IMR-90 (cell line): Measurements from ENCODE around the gene PI4KA. TPM values are rescaled to one million over a fixed set of nuclear protein-coding genes. Genes with fewer than 3 reads are reported as not detected.
A peak's percentile ranks its signal among the peaks of the same experiment; 100 is the strongest.

Experiments used
- ATAC-seq: fragments of 200-7000 bp; cut with Tn5 transposase; 2 replicates; pipeline ENCODE4 v1.9.1; 2020; ENCODE audit warnings: low read depth, mild to moderate bottlenecking, moderate library complexity
- BruUV-seq: library from RNA; stranded (reverse); fragments of 400-500 nt; replicated peaks from 2 replicates; lab custom pipeline; 2021; lab: Mats Ljungman, UMichigan
- CTCF ChIA-PET: fragments of 300-600 bp; formaldehyde crosslinking; extraction: SDS; loops from one replicate; lab custom pipeline; 2021; ENCODE audit warnings: antibody characterized with exemption; lab: Yijun Ruan, JAX
- POLR2A ChIA-PET: fragments of 300-600 bp; sonication (Branson Sonifier 250); formaldehyde crosslinking; loops from one replicate; lab custom pipeline; 2022; ENCODE audit warnings: antibody characterized with exemption; ENCODE audit not compliant: unreplicated experiment; lab: Charles Lee
- DNase-seq: peaks from one replicate; pipeline ENCODE4 v3.0.0; 2013
- H2AFZ ChIP-seq: replicated peaks from 2 replicates; pipeline ENCODE3; 2013; ENCODE audit warnings: low read length, mild to moderate bottlenecking; ENCODE audit not compliant: poor library complexity
- H2AK5ac ChIP-seq: 2 replicates; pipeline ENCODE4 v1.6.1; 2013; ENCODE audit warnings: low read depth, low read length, inconsistent platforms
- H2AK9ac ChIP-seq: replicated peaks from 2 replicates; pipeline ENCODE3; 2013; ENCODE audit warnings: mild to moderate bottlenecking, low read depth, low read length, moderate library complexity; ENCODE audit not compliant: poor library complexity
- H2BK120ac ChIP-seq: 2 replicates; pipeline ENCODE4 v1.6.1; 2013; ENCODE audit warnings: low read depth, low read length, inconsistent platforms
- H2BK15ac ChIP-seq: 3 replicates; pipeline ENCODE4 v1.6.1; 2013; ENCODE audit warnings: low read depth, low read length, inconsistent platforms
- H2BK20ac ChIP-seq: 2 replicates; pipeline ENCODE4 v1.6.1; 2013; ENCODE audit warnings: low read depth, mild to moderate bottlenecking, inconsistent platforms, low read length, moderate library complexity
- H2BK5ac ChIP-seq: 2 replicates; pipeline ENCODE4 v1.6.1; 2013; ENCODE audit warnings: mild to moderate bottlenecking, low read depth, low read length, inconsistent platforms; ENCODE audit not compliant: poor library complexity, severe bottlenecking
- H3K14ac ChIP-seq: replicated peaks from 2 replicates; pipeline ENCODE4 v1.6.1; 2013; ENCODE audit warnings: low read depth, low read length, inconsistent platforms
- H3K18ac ChIP-seq: 2 replicates; pipeline ENCODE4 v1.6.1; 2013; ENCODE audit warnings: low read depth, low read length, control low read depth
- H3K23ac ChIP-seq: 2 replicates; pipeline ENCODE4 v1.6.1; 2013; ENCODE audit warnings: low read depth, low read length, inconsistent platforms
- H3K27ac ChIP-seq: 2 replicates; pipeline ENCODE4 v1.5.1; 2013; ENCODE audit warnings: mild to moderate bottlenecking, control low read depth, low read length; ENCODE audit not compliant: insufficient read depth
- H3K27me3 ChIP-seq: 2 replicates; pipeline ENCODE4 v1.6.1; 2013; ENCODE audit warnings: low read length; ENCODE audit not compliant: control insufficient read depth, insufficient read depth
- H3K36me3 ChIP-seq: 2 replicates; pipeline ENCODE4 v1.6.1; 2013; ENCODE audit warnings: low read length, mixed read lengths; ENCODE audit not compliant: control insufficient read depth, insufficient read depth
- H3K4ac ChIP-seq: 2 replicates; pipeline ENCODE4 v1.6.1; 2013; ENCODE audit warnings: low read depth, low read length, inconsistent platforms
- H3K4me1 ChIP-seq: 2 replicates; pipeline ENCODE4 v1.6.1; 2013; ENCODE audit warnings: low read length, mixed read lengths; ENCODE audit not compliant: control insufficient read depth, insufficient read depth
- H3K4me2 ChIP-seq: 2 replicates; pipeline ENCODE4 v1.6.1; 2013; ENCODE audit warnings: low read depth, mild to moderate bottlenecking, control low read depth, low read length, moderate library complexity
- H3K4me3 ChIP-seq: 2 replicates; pipeline ENCODE4 v1.5.1; 2013; ENCODE audit warnings: low read depth, mild to moderate bottlenecking, control low read depth, low read length, moderate library complexity; ENCODE audit not compliant: insufficient read depth
- H3K56ac ChIP-seq: 2 replicates; pipeline ENCODE4 v1.6.1; 2013; ENCODE audit warnings: low read length, inconsistent platforms; ENCODE audit not compliant: insufficient read depth; ENCODE audit errors: extremely low read depth
- H3K79me1 ChIP-seq, 2 experiments: 2 replicates each; pipeline ENCODE4 v1.6.1; 2013; ENCODE audit warnings: low read length in 2 of 2, inconsistent platforms in 1 of 2, low read depth in 1 of 2
- H3K9ac ChIP-seq: 2 replicates; pipeline ENCODE4 v1.6.1; 2013; ENCODE audit warnings: low read depth, low read length, control low read depth
- H3K9me1 ChIP-seq: 2 replicates; pipeline ENCODE4 v1.6.1; 2013; ENCODE audit warnings: low read length, inconsistent platforms; ENCODE audit not compliant: insufficient read depth
- H3K9me3 ChIP-seq: 2 replicates; pipeline ENCODE4 v1.6.1; 2013; ENCODE audit warnings: low read length; ENCODE audit not compliant: control insufficient read depth, insufficient read depth
- H4K20me1 ChIP-seq: 2 replicates; pipeline ENCODE4 v1.6.1; 2013; ENCODE audit warnings: low read length, inconsistent platforms; ENCODE audit not compliant: insufficient read depth
- H4K5ac ChIP-seq: 2 replicates; pipeline ENCODE4 v1.6.1; 2013; ENCODE audit warnings: mild to moderate bottlenecking, low read depth, low read length, control low read depth
- H4K8ac ChIP-seq, 2 experiments: 2 replicates each; pipeline ENCODE4 v1.6.1; 2013; ENCODE audit warnings: low read depth in 2 of 2, low read length in 2 of 2, control low read depth in 1 of 2, inconsistent platforms in 1 of 2
- H4K91ac ChIP-seq: 2 replicates; pipeline ENCODE4 v1.6.1; 2013; ENCODE audit warnings: low read depth, low read length, inconsistent platforms; ENCODE audit not compliant: insufficient read depth
- BHLHE40 ChIP-seq: fragments of 150-350 bp; IDR thresholded peaks from 2 replicates; pipeline ENCODE4 v1.6.1; 2016; ENCODE audit warnings: mild to moderate bottlenecking, low read depth, low read length
- CTCF ChIP-seq: conservative IDR thresholded peaks from 2 replicates; pipeline ENCODE4 v1.5.1; 2012; ENCODE audit warnings: mild to moderate bottlenecking, low read depth, low read length, improper control_type of control experiment
- ELK1 ChIP-seq: fragments of 150-350 bp; IDR thresholded peaks from 2 replicates; pipeline ENCODE4 v1.6.1; 2016; ENCODE audit warnings: low read depth, mild to moderate bottlenecking, low read length, moderate library complexity, borderline replicate concordance
- MAZ ChIP-seq: IDR thresholded peaks from 2 replicates; pipeline ENCODE4 v1.6.1; 2012; ENCODE audit warnings: low read depth, mild to moderate bottlenecking, low read length, improper control_type of control experiment, moderate library complexity, borderline replicate concordance
- NFE2L2 ChIP-seq: fragments of 150-350 bp; IDR thresholded peaks from 2 replicates; pipeline ENCODE4 v1.6.1; 2016; ENCODE audit warnings: low read depth, mild to moderate bottlenecking, low read length
- POLR2A ChIP-seq: IDR thresholded peaks from 2 replicates; pipeline ENCODE4 v1.6.1; 2012; ENCODE audit warnings: mild to moderate bottlenecking, low read depth, low read length
- WGBS, 2 experiments: methylation state at CpG; one replicate each; pipeline versions ENCODE4 v1.1.5 to v1.1.7; 2013; ENCODE audit warnings: missing lambda C conversion rate in 2 of 2; ENCODE audit not compliant: insufficient read length in 1 of 2; ENCODE audit errors: extremely low coverage in 2 of 2; 5-methylcytosine and 5-hydroxymethylcytosine counted together
- dilution Hi-C: fragments of 300-500 bp; cut with HindIII; formaldehyde crosslinking; loops from one replicate; pipeline ENCODE4 v1.14.3; 2018; ENCODE audit warnings: low sequenced_read_pairs; ENCODE audit not compliant: unreplicated experiment
- in situ Hi-C: fragments of 300-500 bp; cut with MboI; formaldehyde crosslinking; loops from 3 replicates; pipeline ENCODE4 v1.14.3; 2019; ENCODE audit warnings: low sequenced_read_pairs, inconsistent platforms, mixed read lengths
- intact Hi-C: fragments of 100-400 bp; cut with micrococcal nuclease; formaldehyde crosslinking; loops from 2 replicates; pipeline ENCODE4 v1.10.0; 2022
- polyA plus RNA-seq, 3 experiments: library from polyadenylated mRNA; depleted of rRNA; stranded (reverse); fragments of >200 nt; gene quantifications; 2 replicates each; pipeline ENCODE4 v1.2.3, GENCODE V29; 2012; ENCODE audit warnings: low replicate concordance in 1 of 3
- total RNA-seq: library from RNA; depleted of rRNA; stranded (reverse); fragments of >200 nt; gene quantifications from 2 replicates; pipeline ENCODE4 v1.2.3, GENCODE V29; 2012

PI4KA gene
- total and polyA plus RNA-seq, 2 of the 4 experiments (the other 2 are of a cell fraction) = 16.8 to 35.5 TPM

- peaks cover 6% of the 10 kb centered on the region for H3K36me3 ChIP-seq
- H3K9me1 ChIP-seq = peaks cover 34% of the 10 kb centered on the region
- intact Hi-C loops (no loop called here), in situ Hi-C loops (loop anchor here (10.0 kb wide), 1 partner anchor 57 kb away; no protein-coding TSS in a partner anchor), dilution Hi-C loops (no loop called here)
- H2BK5ac ChIP-seq = no peak overlapping the region
- no peak overlapping the region for H2BK20ac ChIP-seq
- H2BK120ac ChIP-seq = no peak overlapping the region
- no peak overlapping the region for H2BK15ac ChIP-seq
- peaks cover 4 to 39% of the 10 kb centered on the region in 2 experiments; a peak in 3 of 4 replicates for H3K79me1 ChIP-seq
- H3K4me2 ChIP-seq = no peak overlapping the region
- ATAC-seq (no peak), DNase-seq (peak; percentile 21)
- H3K4me1 ChIP-seq = peaks cover 10% of the 10 kb centered on the region
- no peak overlapping the region for H3K14ac ChIP-seq
- no peak overlapping the region for H3K9ac ChIP-seq
- no peak overlapping the region for H3K4ac ChIP-seq
- no peak overlapping the region for H2AFZ ChIP-seq
- ChIA-PET CTCF (no interaction called here), POLR2A (interaction anchor here (0.6 kb wide), 1 partner anchor 139 kb away, joined by 4 read pairs; no protein-coding TSS in a partner anchor)
- H3K9me3 ChIP-seq = no peaks in the 10 kb centered on the region
- no peak overlapping the region for H4K8ac ChIP-seq
- no peak overlapping the region for H3K27ac ChIP-seq
- H3K23ac ChIP-seq = no peak overlapping the region
- no peak overlapping the region for H4K91ac ChIP-seq
- H3K18ac ChIP-seq = no peak overlapping the region
- H2AK5ac ChIP-seq = 0 out of 2 replicates have a peak overlapping the region, but pooled peaks have one; percentile 14
- no TSS peak for BruUV-seq
- TF ChIP-seq BHLHE40 = no peak
- TF ChIP-seq NFE2L2 = no peak
- TF ChIP-seq MAZ = no peak
- no peak for TF ChIP-seq ELK1
- TF ChIP-seq CTCF = no peak
- TF ChIP-seq POLR2A = no peak
- H4K20me1 ChIP-seq = peaks cover 3% of the 10 kb centered on the region; the same call in 1 of the 2 replicates
- no peak overlapping the region for H2AK9ac ChIP-seq
- no peak overlapping the region for H4K5ac ChIP-seq
- H3K4me3 ChIP-seq = no peak overlapping the region
- H3K56ac ChIP-seq = no peak overlapping the region
- H3K27me3 ChIP-seq = no peaks in the 10 kb centered on the region
- 95% methylated on average over 2 of the region's 11 CpGs; no CpG with 5 or more reads in 1 of the 2 experiments for WGBS, 2 experiments
Observed at GRCh38 chr22:20781272-20781990, 77.2 kb downstream of the PI4KA start.
